Measurements from ENCODE around the gene RERE.
"Not testable (repeated sequence)": the region's sequence is repeated elsewhere in the genome, so short reads cannot be mapped to it uniquely, and the experiment has no call there.

The RERE gene

DNA sequence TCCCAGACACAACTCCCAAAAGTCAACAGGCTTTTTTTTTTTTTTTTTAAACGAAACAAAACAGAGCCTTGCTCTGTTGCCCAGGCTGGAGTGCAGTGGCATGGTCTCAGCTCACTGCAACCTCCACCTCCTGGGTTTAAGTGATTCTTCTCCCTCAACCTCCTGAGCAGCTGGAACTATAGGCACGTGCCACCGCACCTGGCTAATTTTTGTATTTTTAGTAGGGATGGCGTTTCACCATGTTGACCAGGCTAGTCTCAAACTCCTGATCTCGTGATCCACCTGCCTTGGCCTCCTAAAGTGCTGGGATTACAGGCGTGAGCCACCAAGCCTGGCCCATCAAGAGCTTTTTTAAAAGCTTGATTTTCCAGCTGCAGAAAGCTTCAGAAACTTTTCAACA, 437.1 kb downstream of the RERE start:
- DNase-seq (ENCODE audit: low spot score): not testable (repeated sequence)

- no peak for DNase-seq (ENCODE audit: low spot score)
These were observed 437.8 kb downstream of the RERE start for GRCh38 chr1:8379513-8380186.

- DNase-seq (ENCODE audit: low spot score): no peak
These were observed 438.4 kb downstream of the RERE start for GRCh38 chr1:8378981-8379470.

GRCh38 chr1:8378178-8378577, 439.3 kb downstream of the RERE start:
- DNase-seq (ENCODE audit: low spot score): no peak

- DNase-seq (ENCODE audit: low spot score): no peak
These were observed 440.0 kb downstream of the RERE start for GRCh38 chr1:8377271-8377981.

- no peak for DNase-seq (ENCODE audit: low spot score)
These were observed 441.0 kb downstream of the RERE start for GRCh38 chr1:8376358-8376840.

- DNase-seq (ENCODE audit: low spot score): no peak
These were observed 442.6 kb downstream of the RERE start for GRCh38 chr1:8374812-8375211.

DNA sequence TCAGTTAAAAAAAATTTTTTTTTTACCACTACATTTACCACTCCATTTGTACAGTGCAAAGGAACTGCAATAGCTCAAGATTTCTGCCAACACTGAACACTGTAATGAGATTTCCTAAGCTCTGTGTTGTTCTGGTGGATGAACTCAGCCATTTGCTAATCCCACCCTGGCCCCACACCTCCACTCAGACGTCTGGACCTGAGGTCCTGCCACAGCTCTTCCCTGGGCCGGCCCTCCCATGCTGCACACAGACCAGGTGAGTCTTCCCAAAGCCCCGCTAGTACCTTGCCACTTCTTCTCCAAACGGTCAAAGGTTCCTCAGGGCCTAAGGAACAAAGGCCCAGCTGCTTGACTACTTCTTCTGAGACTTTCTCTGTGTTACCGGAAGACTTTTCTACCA, 443.1 kb downstream of the RERE start:
- DNase-seq (ENCODE audit: low spot score): no peak

GRCh38 chr1:8373581-8374241, 443.7 kb downstream of the RERE start:
- no peak for DNase-seq (ENCODE audit: low spot score)

DNA sequence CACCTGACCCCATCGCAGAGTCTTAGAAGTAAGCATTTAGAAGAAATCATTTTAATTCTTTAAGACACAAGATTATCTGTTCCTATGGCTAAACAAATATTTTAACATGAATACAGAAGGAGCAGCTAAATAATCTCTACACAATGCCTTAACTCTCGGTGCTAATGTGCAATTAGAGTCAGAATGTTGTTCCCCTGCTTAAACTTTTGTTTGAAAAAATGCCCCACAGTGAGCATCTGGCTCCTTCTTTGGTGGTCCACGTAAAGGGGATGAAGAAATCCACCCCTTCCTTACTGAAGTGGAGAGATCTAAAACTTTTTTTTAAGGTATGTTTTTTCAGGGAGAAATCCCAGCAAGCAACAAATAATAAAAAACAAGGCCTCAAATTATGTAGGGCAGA, 444.3 kb downstream of the RERE start:
- no peak for DNase-seq (ENCODE audit: low spot score)

- DNase-seq (ENCODE audit: low spot score): no peak
These were observed 446.0 kb downstream of the RERE start for GRCh38 chr1:8371372-8371991.

DNA sequence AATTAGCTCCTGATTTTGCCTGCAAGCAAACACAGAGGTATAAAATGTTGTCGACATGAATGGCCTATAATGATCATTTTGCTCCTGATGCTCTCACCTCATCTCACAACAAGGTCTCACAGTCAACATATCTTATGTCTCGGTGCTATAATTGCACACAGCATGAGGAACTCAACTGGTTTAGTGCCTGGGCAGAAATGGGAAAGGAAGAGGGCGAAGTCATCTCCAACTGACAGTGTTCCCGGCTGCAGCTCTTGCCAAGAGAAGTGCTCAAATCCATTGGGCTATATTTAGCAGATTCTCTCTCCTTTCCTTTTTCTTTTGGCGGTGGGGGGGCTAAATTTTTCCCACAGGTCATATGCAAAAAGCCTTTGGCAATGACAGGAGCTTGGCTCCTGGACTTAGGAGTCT, 446.5 kb downstream of the RERE start:
- no peak for DNase-seq (ENCODE audit: low spot score)

DNA sequence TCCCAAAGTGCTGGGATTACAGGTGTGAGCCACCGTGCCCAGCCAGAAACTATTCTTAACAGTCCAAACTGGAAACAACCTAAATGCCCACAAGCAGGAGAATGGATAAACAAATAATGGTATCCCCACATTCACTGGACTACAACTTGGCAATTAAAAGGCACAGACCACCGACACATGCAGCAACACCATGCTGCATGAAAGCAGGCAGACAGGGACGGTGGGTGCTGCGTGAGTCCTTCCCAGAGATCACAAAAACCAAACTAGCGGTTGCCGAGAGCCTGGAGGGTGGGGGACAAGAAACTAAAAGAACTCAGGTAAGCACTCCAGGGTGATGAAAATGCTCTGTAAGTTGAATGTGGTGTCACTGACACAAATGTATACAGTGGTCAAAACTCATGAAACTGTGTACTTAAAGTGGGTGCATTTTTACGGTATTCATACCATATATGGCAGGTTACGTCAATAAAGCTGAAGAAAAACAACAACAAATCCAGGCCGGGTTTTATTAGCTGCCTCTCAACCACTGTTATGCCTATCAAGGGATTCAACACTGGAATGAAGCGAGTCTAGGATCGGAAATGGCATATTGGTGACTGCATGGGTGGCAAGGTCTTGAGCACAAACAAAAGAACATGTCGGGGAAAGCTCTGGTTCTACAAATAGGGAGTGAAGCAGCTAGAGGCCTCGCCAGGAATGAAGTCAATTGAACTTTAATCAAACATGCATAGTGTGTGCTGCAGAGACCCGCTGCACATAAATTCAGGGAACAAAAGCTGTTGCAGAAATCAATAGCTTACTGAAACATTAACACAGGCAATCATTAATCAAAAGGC, 447.2 kb downstream of the RERE start:
- DNase-seq (ENCODE audit: low spot score): no peak

DNA sequence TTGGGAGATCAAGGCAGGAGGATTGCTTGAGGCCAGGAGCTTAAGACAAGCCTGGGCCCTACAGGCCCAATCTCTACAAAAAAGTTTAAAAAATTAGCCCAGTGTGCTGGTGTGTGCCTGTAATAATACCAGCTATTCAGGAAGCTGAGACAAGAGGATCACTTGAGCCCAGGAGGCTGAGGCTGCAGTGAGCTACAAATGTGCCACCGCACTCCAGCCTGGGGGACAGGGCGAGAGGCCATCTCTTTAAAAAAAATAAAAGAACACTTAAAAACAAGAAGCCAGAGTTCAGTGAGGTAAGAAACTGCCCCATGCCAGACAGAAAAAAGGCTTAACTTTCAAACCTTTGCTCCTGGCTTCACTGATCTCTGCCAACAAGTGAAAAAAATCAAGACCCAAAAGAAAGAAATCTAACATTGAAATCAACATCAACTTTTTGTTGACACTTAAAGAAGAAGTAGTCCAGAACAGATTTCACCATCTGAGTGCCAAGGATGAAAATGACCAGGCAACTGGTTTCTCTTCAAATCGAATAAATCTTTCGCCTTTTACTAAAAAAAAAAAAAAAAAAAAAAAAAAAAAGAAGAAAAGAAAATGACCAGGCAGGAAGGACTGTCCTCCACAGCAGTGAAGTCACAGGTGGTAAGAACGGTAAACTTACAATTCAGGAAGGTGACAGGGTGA, 448.3 kb downstream of the RERE start:
- no peak for DNase-seq (ENCODE audit: low spot score)

- DNase-seq (ENCODE audit: low spot score): no peak
These were observed 449.8 kb downstream of the RERE start for GRCh38 chr1:8367571-8368194.

- no peak for DNase-seq (ENCODE audit: low spot score)
These were observed 451.6 kb downstream of the RERE start for GRCh38 chr1:8365661-8366362.

- DNase-seq (ENCODE audit: low spot score): no peak
These were observed 452.7 kb downstream of the RERE start for GRCh38 chr1:8364528-8365442.

- DNase-seq (ENCODE audit: low spot score): no peak
These were observed 453.6 kb downstream of the RERE start for GRCh38 chr1:8363767-8364301.

Measured in iPS-NIHi11 (cell line).